PFSK-1 (cell line): ENCODE measurements around the gene MLF2.

Experiments
- FOXP2 ChIP-seq: optimal IDR thresholded peaks from 2 replicates; pipeline ENCODE3; 2011; ENCODE audit warnings: borderline replicate concordance, control low read depth, inconsistent platforms; ENCODE audit not compliant: insufficient read depth; ENCODE audit errors: extremely low read length, extremely low read depth
- POLR2AphosphoS5 ChIP-seq: IDR thresholded peaks from 2 replicates; pipeline ENCODE4 v1.6.1; 2012; ENCODE audit warnings: low read depth, mild to moderate bottlenecking, control low read depth, low read length, moderate library complexity
- REST ChIP-seq, 2 experiments: IDR thresholded peaks; 2 replicates each; pipeline versions ENCODE4 v1.6.1 to v1.8.0; 2011 to 2012; ENCODE audit warnings: low read depth in 2 of 2, low read length in 2 of 2, control low read depth in 1 of 2, inconsistent platforms in 1 of 2, mild to moderate bottlenecking in 1 of 2, moderate library complexity in 1 of 2; ENCODE audit not compliant: insufficient read depth in 1 of 2
- TAF1 ChIP-seq: IDR thresholded peaks from 2 replicates; pipeline ENCODE4 v1.6.1; 2012; ENCODE audit warnings: low read length, control low read depth, borderline replicate concordance; ENCODE audit not compliant: insufficient read depth

- no peak for TF ChIP-seq POLR2AphosphoS5
- TF ChIP-seq TAF1, result no peak
- no peak for TF ChIP-seq REST (IDR thresholded peaks at IDR 0.05; ENCODE audit: insufficient read depth in 1 of 2, low read depth in 2 of 2, low read length in 2 of 2)
- no peak for TF ChIP-seq FOXP2
Measured at GRCh38 chr12:6786416-6787094, 33.6 kb upstream of the MLF2 start.
